Left ventricle myocardium inferior (tissue), 1 donor: ENCODE measurements around the gene LHFPL6. TPM values are rescaled to one million over a fixed set of nuclear protein-coding genes. Genes with fewer than 3 reads are reported as not detected.

Experiments
- DNase-seq: peaks from one replicate; pipeline ENCODE4 v3.0.0-alpha.2; 2020
- H3K27ac ChIP-seq: fragments of 200-600 bp; replicated peaks from 2 replicates; pipeline ENCODE4 v1.8.0; 2021
- H3K27me3 ChIP-seq: fragments of 200-600 bp; 2 replicates; pipeline ENCODE4 v1.8.0; 2021; ENCODE audit warnings: low read depth
- H3K36me3 ChIP-seq: fragments of 200-600 bp; 2 replicates; pipeline ENCODE4 v1.8.0; 2021
- H3K4me1 ChIP-seq: fragments of 200-600 bp; 2 replicates; pipeline ENCODE4 v1.8.0; 2021
- H3K4me3 ChIP-seq: fragments of 200-600 bp; 2 replicates; pipeline ENCODE4 v1.8.0; 2021; ENCODE audit warnings: mild to moderate bottlenecking, moderate library complexity
- H3K9me3 ChIP-seq: fragments of 200-600 bp; replicated peaks from 2 replicates; pipeline ENCODE4 v1.8.0; 2021
- intact Hi-C: fragments of 100-400 bp; cut with micrococcal nuclease; formaldehyde crosslinking; loops from one replicate; pipeline ENCODE4 v1.11.0; 2022
- total RNA-seq: library from RNA; stranded (reverse); fragmentation: NEBNext Ultra II Directional; extraction: Animal tissue kit (Norgen Biotek cat#: 25700); gene quantifications from one replicate; pipeline ENCODE4 v1.2.1, GENCODE V29; 2021
- TF ChIP-seq, protein P1 (sequence below): fragments of 200-600 bp; IDR thresholded peaks from 2 replicates; pipeline ENCODE4 v1.8.0; 2021; ENCODE audit warnings: antibody characterized with exemption, mild to moderate bottlenecking, borderline replicate concordance
- donor health status: DM: no; HTN: yes; CAD: no; lungs with severe emphysema.

Gene LHFPL6
- total RNA-seq, 1 donor from 2014 or later = 51.4 TPM

DNA sequence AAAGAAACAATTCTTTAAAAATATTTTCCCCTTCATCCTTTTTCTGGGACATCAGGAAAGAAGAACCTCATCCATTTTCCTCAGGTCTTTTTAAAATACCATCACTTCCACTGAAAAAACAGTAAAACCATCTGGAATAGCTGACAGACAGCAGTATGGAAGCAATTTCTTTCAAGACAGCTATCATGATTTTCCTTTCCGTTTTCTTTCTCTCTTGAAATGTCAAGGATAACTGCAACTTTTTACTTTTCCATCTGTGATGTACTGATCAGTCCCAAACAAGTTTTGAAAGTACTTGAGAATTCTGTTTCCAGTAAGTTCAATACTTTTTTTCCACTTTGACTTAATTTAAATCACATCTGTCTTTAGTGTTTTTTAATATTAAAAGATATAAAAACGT, 211.2 kb downstream of the LHFPL6 start:
- Histone ChIP-seq H3K27ac (no peak overlapping the region), H3K4me3 (no peak overlapping the region), H3K36me3 (no peaks in the 10 kb centered on the region), H3K9me3 (no peaks in the 10 kb centered on the region), H3K4me1 (peaks cover 54% of the 10 kb centered on the region), H3K27me3 (no peaks in the 10 kb centered on the region)
- TF ChIP-seq, protein P1, sequence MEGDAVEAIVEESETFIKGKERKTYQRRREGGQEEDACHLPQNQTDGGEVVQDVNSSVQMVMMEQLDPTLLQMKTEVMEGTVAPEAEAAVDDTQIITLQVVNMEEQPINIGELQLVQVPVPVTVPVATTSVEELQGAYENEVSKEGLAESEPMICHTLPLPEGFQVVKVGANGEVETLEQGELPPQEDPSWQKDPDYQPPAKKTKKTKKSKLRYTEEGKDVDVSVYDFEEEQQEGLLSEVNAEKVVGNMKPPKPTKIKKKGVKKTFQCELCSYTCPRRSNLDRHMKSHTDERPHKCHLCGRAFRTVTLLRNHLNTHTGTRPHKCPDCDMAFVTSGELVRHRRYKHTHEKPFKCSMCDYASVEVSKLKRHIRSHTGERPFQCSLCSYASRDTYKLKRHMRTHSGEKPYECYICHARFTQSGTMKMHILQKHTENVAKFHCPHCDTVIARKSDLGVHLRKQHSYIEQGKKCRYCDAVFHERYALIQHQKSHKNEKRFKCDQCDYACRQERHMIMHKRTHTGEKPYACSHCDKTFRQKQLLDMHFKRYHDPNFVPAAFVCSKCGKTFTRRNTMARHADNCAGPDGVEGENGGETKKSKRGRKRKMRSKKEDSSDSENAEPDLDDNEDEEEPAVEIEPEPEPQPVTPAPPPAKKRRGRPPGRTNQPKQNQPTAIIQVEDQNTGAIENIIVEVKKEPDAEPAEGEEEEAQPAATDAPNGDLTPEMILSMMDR = no peak
- intact Hi-C loops = no loop called here
- DNase-seq = no peak

DNA sequence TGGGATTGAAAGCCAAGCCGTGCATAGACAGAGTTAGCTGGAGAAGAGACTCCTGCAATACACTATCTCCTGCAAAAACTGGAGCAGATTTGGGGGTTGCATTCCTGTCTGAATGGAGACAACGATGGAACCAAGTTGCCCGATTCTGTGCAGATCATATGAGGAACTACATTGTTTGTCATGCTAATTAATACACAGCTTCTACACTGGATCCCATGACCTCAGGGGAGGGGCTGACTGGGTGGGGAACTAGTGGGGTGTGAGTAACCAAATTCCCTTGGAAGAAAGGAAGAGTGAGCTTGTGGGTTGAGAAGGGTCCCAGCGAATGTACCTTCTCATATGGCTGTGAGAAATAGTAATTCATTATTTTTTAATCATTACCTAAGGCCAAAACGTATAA, 214.0 kb downstream of the LHFPL6 start:
- no peak overlapping the region for H3K4me3 ChIP-seq
- H3K36me3 ChIP-seq = no peaks in the 10 kb centered on the region
- H3K27me3 ChIP-seq = no peaks in the 10 kb centered on the region
- TF ChIP-seq, protein P1 = no peak
- peak overlapping the region; percentile 14 for H3K27ac ChIP-seq
- no peak for DNase-seq
- intact Hi-C loops = no loop called here
- H3K4me1 ChIP-seq = peaks cover 54% of the 10 kb centered on the region
- H3K9me3 ChIP-seq = no peaks in the 10 kb centered on the region

DNA sequence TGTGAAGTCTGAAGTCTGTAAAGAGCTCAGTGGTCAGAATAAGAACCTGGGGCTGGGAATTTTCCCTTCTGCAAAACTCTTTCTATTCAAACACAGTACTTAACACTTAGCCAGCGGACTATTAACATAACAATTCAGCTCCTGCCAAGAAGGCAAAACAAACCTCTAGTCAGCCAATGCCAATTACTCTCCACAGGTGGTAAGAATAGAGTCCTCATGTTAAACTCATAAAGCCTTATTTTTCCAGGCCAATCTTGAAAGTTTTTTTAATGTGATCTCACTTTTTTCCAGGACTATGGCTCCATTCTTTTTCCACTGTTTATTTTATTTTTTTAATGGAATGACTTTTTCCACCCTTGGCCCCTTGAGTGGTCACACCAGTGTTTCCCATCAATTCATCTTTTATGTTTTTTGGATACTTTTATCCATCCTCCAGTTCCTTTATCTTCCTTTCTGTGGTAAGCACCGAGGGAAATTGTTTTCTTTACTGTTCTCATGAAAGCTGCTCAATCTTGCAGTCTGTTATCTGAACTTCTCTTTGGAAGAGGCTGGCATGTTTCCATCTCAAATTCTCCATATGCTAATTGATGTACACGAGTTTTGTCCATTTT, 217.3 kb downstream of the LHFPL6 start:
- TF ChIP-seq, protein P1 = no peak
- H3K9me3 ChIP-seq = no peaks in the 10 kb centered on the region
- intact Hi-C loops = no loop called here
- H3K27me3 ChIP-seq = no peaks in the 10 kb centered on the region
- no peak overlapping the region for H3K4me3 ChIP-seq
- H3K36me3 ChIP-seq = no peaks in the 10 kb centered on the region
- H3K4me1 ChIP-seq = peaks cover 42% of the 10 kb centered on the region
- DNase-seq = no peak
- peak overlapping the region; percentile 60 for H3K27ac ChIP-seq

DNA sequence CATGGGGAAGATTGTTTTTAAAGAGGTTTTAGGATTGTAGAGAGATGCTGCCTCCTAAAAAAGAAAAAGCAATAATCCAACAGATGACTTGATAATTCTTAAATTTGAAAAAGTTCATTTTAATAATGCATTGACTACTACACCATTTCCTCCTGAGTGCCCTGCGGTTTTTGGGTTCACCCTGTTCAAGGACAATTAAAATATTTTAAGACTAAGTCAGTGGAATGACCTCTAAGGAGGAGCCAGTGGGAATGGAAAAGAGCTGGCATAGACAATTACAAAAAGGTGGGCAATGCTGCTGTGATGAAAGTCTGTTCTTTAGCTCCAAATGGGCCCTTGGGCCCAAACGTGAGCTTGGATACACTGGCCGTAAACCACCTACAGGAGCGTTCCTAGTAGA, 217.8 kb downstream of the LHFPL6 start:
- TF ChIP-seq, protein P1 = no peak
- Histone ChIP-seq H3K27me3 (no peaks in the 10 kb centered on the region), H3K4me3 (no peak overlapping the region), H3K27ac (peak overlapping the region; percentile 60), H3K9me3 (no peaks in the 10 kb centered on the region), H3K36me3 (no peaks in the 10 kb centered on the region), H3K4me1 (peaks cover 45% of the 10 kb centered on the region)
- no peak for DNase-seq
- intact Hi-C loops = no loop called here

DNA sequence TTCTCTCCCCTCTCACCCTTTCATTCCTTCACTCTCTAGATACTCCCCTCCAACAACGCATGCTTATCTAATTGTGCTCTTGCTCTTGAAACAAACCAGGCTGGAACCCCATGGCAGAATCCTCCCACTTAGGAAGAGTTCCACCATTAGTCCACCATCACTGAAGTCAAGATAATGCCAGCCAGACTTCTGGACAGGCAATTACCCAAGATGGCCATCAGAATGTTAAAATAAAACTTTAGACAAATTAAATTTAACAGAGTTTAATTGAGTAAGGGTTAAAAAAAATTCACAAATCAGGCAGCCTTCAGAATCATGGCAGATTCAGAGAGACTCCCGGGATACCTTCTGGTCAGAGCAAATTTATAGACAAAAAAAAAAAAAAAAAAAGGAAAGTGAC, 221.5 kb downstream of the LHFPL6 start:
- no peaks in the 10 kb centered on the region for H3K27me3 ChIP-seq
- no peak for DNase-seq
- H3K4me3 ChIP-seq = no peak overlapping the region
- no peaks in the 10 kb centered on the region for H3K36me3 ChIP-seq
- H3K27ac ChIP-seq = no peak overlapping the region
- peaks cover 63% of the 10 kb centered on the region for H3K4me1 ChIP-seq
- no peaks in the 10 kb centered on the region for H3K9me3 ChIP-seq
- TF ChIP-seq, protein P1 = no peak
- intact Hi-C loops = no loop called here
